ENCODE data around the gene MTCL1. TPM values are rescaled to one million over a fixed set of nuclear protein-coding genes. Genes with fewer than 3 reads are reported as not detected.

The MTCL1 gene
- polyA plus RNA-seq, 3 donors, result not detected

DNA sequence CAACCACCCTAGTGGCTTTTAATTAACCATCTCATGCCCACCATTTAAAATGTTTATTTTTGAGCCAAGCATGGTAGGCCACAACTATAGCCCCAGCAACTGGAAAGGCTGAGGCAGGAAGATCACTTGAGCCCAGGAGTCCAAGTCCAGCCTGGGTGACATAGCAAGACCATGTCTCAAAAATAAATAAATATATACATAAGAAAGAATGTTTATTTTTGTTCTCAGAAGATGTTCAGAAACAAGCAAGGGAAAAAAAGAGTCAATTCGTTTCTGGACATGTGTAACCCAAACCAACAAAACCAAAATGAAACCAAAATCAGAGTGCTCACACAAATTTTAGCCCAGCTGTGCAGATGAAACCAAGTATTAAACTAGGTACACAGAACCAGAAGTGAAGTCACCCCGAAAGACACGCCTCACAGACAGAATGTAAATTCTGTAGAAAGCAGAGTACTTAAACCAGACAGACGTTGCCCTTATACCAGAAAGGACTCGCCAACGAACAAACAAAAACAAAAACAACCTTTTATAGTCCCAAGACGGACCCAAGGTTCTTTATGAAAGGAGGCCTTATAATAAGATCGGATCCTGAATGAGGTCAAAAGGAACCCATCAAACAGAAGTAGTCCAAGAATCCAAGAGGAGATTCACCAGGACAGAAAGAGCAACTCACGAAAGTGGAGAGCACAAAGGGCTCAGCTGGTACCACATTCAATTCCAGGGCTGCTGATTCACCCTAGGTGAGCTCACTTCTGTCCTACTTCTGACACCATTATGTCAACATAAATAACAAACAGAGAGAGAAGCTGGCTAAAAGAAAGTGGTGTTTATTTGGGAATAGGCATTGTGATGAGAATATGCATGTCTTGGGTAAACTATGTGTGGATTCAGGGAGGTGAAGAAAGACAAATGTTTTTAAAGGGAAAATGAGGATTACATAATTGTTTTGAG lies 31.8 kb upstream of the MTCL1 start:
- Histone ChIP-seq H3K27me3 (ENCODE audit: control insufficient read depth in 2 of 2, insufficient read depth in 2 of 2, low read length in 2 of 2) (no peaks in the 10 kb centered on the region), H4K20me1 (ENCODE audit: insufficient read depth, low read length) (no peaks in the 10 kb centered on the region), H3K79me2 (ENCODE audit: insufficient read depth, low read length) (no peaks in the 10 kb centered on the region), H3K27ac (ENCODE audit: low read depth in 1 of 2, low read length in 2 of 2) (no peak overlapping the region), H3K4me1 (ENCODE audit: control insufficient read depth in 1 of 2, insufficient read depth in 2 of 2, low read length in 2 of 2) (no peaks in the 10 kb centered on the region), H3K4me3 (replicated peaks in 1 of 3; ENCODE audit: low read depth in 2 of 3, low read length in 3 of 3) (no peak overlapping the region), H3K9me3 (replicated peaks in 1 of 2; ENCODE audit: control insufficient read depth in 1 of 2, insufficient read depth in 1 of 2, low read length in 2 of 2) (no peaks in the 10 kb centered on the region), H2AFZ (ENCODE audit: insufficient read depth, low read depth, low read length, poor library complexity, severe bottlenecking) (no peak overlapping the region), H3K9ac (ENCODE audit: insufficient read depth, low read length, poor library complexity, severe bottlenecking) (no peak overlapping the region), H3K4me2 (replicated peaks; ENCODE audit: extremely low read depth, low read length, poor library complexity, severe bottlenecking) (no peak overlapping the region), H3K36me3 (replicated peaks in 1 of 2; ENCODE audit: control insufficient read depth in 1 of 2, insufficient read depth in 2 of 2, low read length in 2 of 2) (no peaks in the 10 kb centered on the region)
- H3K36me3 Mint-ChIP-seq, result no peaks in the 10 kb centered on the region
- intact Hi-C loops (cut with micrococcal nuclease), result no loop called here
- H3K9me3 Mint-ChIP-seq, result peaks cover 0 to 4% (median 0%) of the 10 kb centered on the region in 7 donors
- no peaks in the 10 kb centered on the region for H3K4me1 Mint-ChIP-seq
- H3K4me3 Mint-ChIP-seq, result no peak overlapping the region
- peaks cover 0 to 5% (median 2%) of the 10 kb centered on the region in 3 donors for H3K27me3 Mint-ChIP-seq (ENCODE audit: low read depth in 3 of 3)
- peak overlapping the region in 1 of 7 donors; percentile 70 for H3K27ac Mint-ChIP-seq
- DNase-seq, result no peak
- TF ChIP-seq, protein P1, sequence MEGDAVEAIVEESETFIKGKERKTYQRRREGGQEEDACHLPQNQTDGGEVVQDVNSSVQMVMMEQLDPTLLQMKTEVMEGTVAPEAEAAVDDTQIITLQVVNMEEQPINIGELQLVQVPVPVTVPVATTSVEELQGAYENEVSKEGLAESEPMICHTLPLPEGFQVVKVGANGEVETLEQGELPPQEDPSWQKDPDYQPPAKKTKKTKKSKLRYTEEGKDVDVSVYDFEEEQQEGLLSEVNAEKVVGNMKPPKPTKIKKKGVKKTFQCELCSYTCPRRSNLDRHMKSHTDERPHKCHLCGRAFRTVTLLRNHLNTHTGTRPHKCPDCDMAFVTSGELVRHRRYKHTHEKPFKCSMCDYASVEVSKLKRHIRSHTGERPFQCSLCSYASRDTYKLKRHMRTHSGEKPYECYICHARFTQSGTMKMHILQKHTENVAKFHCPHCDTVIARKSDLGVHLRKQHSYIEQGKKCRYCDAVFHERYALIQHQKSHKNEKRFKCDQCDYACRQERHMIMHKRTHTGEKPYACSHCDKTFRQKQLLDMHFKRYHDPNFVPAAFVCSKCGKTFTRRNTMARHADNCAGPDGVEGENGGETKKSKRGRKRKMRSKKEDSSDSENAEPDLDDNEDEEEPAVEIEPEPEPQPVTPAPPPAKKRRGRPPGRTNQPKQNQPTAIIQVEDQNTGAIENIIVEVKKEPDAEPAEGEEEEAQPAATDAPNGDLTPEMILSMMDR (IDR thresholded peaks at IDR 0.05), result no peak
- 95% methylated on average over 4 of the region's 9 CpGs for WGBS (ENCODE audit: insufficient coverage)

DNA sequence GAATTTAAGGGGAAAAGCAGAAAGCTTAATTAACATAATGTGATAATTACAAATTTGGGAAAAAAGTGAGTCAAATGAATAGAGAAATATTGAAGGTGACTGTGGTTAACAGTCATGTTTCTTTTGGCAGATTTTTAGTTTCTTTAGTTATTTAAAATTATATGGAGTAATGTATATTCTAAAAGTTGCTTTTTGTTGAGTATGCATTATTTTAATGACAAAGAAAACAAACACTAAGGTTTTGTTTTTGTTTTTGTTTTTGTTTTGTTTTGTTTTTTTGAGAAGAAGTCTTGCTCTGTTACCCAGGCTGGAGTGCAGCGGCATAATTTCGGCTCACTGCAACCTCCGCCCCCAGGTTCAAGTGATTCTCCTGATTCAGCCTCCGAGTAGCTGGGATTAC lies 30.3 kb upstream of the MTCL1 start:
- Histone ChIP-seq H3K4me3 (replicated peaks in 1 of 3; ENCODE audit: low read depth in 2 of 3, low read length in 3 of 3) (no peak overlapping the region), H2AFZ (ENCODE audit: insufficient read depth, low read depth, low read length, poor library complexity, severe bottlenecking) (no peak overlapping the region), H3K4me2 (replicated peaks; ENCODE audit: extremely low read depth, low read length, poor library complexity, severe bottlenecking) (no peak overlapping the region), H3K27ac (ENCODE audit: low read depth in 1 of 2, low read length in 2 of 2) (no peak overlapping the region), H3K9ac (ENCODE audit: insufficient read depth, low read length, poor library complexity, severe bottlenecking) (no peak overlapping the region), H3K4me1 (ENCODE audit: control insufficient read depth in 1 of 2, insufficient read depth in 2 of 2, low read length in 2 of 2) (no peaks in the 10 kb centered on the region), H3K79me2 (ENCODE audit: insufficient read depth, low read length) (no peaks in the 10 kb centered on the region), H3K27me3 (ENCODE audit: control insufficient read depth in 2 of 2, insufficient read depth in 2 of 2, low read length in 2 of 2) (no peaks in the 10 kb centered on the region), H4K20me1 (ENCODE audit: insufficient read depth, low read length) (no peaks in the 10 kb centered on the region), H3K9me3 (replicated peaks in 1 of 2; ENCODE audit: control insufficient read depth in 1 of 2, insufficient read depth in 1 of 2, low read length in 2 of 2) (no peaks in the 10 kb centered on the region), H3K36me3 (replicated peaks in 1 of 2; ENCODE audit: control insufficient read depth in 1 of 2, insufficient read depth in 2 of 2, low read length in 2 of 2) (no peaks in the 10 kb centered on the region)
- Mint-ChIP-seq H3K36me3 (no peaks in the 10 kb centered on the region), H3K27me3 (ENCODE audit: low read depth in 3 of 3) (peaks cover 0 to 3% (median 0%) of the 10 kb centered on the region in 3 donors), H3K9me3 (peaks cover 0 to 4% (median 0%) of the 10 kb centered on the region in 7 donors), H3K4me1 (no peaks in the 10 kb centered on the region), H3K27ac (no peak overlapping the region), H3K4me3 (no peak overlapping the region)
- TF ChIP-seq, protein P1 (IDR thresholded peaks at IDR 0.05), result no peak
- intact Hi-C loops (cut with micrococcal nuclease), result no loop called here
- 96% methylated on average over 3 of the region's 4 CpGs for WGBS (ENCODE audit: insufficient coverage)
- no peak for DNase-seq
